Left ventricle myocardium superior (tissue), 1 donor: Measurements from ENCODE around the gene PKD2. TPM values are rescaled to one million over a fixed set of nuclear protein-coding genes. Genes with fewer than 3 reads are reported as not detected.
"Not testable (repeated sequence)": the region's sequence is repeated elsewhere in the genome, so short reads cannot be mapped to it uniquely, and the experiment has no call there.

Source experiments
- ATAC-seq: fragments of 200-7000 bp; cut with Tn5 transposase; one replicate; pipeline ENCODE4 v1.9.1; 2020; ENCODE audit warnings: mild to moderate bottlenecking, moderate library complexity
- DNase-seq: peaks from one replicate; pipeline ENCODE4 v3.0.0-alpha.2; 2020
- intact Hi-C: fragments of 100-400 bp; cut with micrococcal nuclease; formaldehyde crosslinking; loops from one replicate; pipeline ENCODE4 v1.11.0; 2022
- total RNA-seq: library from RNA; stranded (reverse); fragmentation: NEBNext Ultra II Directional; extraction: Animal tissue kit (Norgen Biotek cat#: 25700); gene quantifications from one replicate; pipeline ENCODE4 v1.2.1, GENCODE V29; 2021
- donor health status: DM: no; HTN: yes; CAD: no; lungs with severe emphysema.

PKD2 gene
- total RNA-seq, 1 donor from 2014 or later, result 13.3 TPM

GRCh38 chr4:87983996-87984395 lies 23.4 kb upstream of the PKD2 start:
- no peak for DNase-seq
- intact Hi-C loops, result no loop called here
- ATAC-seq, result no peak

- peak; percentile 59 for DNase-seq
- intact Hi-C loops, result no loop called here
Observed at GRCh38 chr4:87985097-87985886, 22.1 kb upstream of the PKD2 start.

GRCh38 chr4:87985887-87986200 lies 21.6 kb upstream of the PKD2 start:
- ATAC-seq (no peak), DNase-seq (no peak)
- intact Hi-C loops, result no loop called here

More at GRCh38 chr4:87985097-87985886, 22.1 kb upstream of the PKD2 start:
- peak; percentile 96 for ATAC-seq

- DNase-seq, result no peak
- no peak for ATAC-seq
- intact Hi-C loops, result no loop called here
Observed at GRCh38 chr4:87986508-87986907, 20.9 kb upstream of the PKD2 start.

DNA sequence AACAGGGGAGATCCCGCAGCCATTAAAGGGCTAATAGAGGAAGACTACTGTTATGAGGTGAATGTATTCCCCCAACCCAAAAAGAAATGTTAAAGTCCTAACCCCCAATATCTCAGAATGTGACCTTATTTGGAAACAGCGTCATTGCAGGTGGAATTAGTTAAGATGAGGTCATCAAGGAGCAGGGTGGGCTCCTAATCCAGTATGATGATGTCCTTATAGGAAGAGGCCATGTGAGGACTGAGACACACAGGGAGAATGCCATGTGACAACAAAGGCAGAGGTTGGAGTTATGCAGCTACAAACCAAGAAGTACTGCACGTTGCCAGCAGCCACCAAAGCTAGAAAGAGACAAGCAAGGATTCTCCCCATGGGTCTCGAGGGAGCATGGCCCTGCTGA lies 17.7 kb upstream of the PKD2 start:
- intact Hi-C loops, result no loop called here
- DNase-seq (no peak), ATAC-seq (no peak)

DNA sequence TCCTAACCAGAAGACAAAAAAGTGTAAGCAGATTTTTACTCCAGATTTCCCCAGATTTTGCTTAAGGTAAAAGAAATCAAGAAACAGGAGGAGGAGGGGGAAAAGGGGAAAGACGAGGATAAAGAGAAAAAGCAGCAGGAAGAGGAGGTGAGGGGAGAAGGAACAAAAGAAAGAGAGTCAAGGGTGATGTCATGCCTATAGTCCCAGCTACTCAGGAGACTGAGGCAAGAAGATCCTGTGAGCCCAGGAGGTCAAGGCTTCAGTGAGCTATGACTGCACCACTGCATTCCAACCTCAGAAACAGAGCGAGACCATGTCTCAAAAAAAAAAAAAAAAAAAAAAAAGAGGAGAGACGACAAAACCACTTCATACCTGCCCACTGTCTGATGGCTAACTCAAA lies 12.0 kb upstream of the PKD2 start:
- ATAC-seq, result no peak
- intact Hi-C loops, result no loop called here

GRCh38 chr4:87999191-87999691 lies 8.2 kb upstream of the PKD2 start:
- ATAC-seq, DNase-seq, intact Hi-C loops: not testable (repeated sequence)

More for the DNA sequence above, 12.0 kb upstream of the PKD2 start:
- DNase-seq, result no peak

DNA sequence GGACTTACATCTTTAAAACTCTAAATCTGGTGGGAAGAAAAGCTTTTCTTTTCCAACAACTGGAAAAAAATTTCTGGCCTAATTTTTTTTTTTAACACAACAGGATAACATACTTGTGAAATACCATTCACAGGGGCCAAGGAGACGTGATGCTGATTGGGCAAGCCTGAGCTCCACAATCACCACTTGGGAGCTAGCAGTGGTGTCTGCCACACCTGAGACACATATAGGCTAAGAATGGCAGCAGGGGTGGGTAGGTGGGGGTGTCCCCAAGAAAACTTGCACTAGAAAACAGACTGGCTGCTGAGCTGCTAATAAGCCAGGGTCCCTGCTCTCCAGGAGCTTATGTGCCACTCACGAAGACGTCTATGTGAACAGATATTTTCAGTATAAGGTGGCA lies 5.6 kb upstream of the PKD2 start:
- ATAC-seq (no peak), DNase-seq (no peak)
- intact Hi-C loops, result no loop called here

DNA sequence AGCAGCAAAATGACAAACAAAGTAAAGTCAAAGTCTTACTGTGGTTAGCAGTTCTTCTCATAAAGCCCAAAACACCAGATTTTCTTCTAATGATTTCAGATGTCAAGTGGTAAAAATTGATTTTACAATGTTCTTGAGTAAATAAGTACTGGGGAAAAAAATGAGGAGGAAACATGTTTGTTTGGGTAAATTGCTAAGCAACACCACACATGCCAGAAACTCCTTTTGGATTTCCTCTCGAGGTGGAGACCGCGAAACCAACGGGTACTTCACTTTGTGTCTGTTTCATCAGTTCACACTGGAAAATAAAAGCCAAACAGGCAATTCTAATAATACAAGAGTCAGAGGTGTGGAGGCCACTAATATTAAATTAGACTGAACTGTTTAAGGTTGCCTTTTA lies 4.6 kb upstream of the PKD2 start:
- no peak for DNase-seq
- no peak for ATAC-seq
- intact Hi-C loops, result no loop called here

GRCh38 chr4:88003261-88003660 lies 4.2 kb upstream of the PKD2 start:
- DNase-seq, result no peak
- intact Hi-C loops, result no loop called here
- ATAC-seq, result no peak

GRCh38 chr4:88005076-88005475 lies 2.4 kb upstream of the PKD2 start:
- no peak for DNase-seq
- no peak for ATAC-seq
- intact Hi-C loops, result no loop called here

GRCh38 chr4:88005946-88006345 lies 1.5 kb upstream of the PKD2 start:
- intact Hi-C loops, result no loop called here
- ATAC-seq, result no peak
- DNase-seq, result no peak

DNA sequence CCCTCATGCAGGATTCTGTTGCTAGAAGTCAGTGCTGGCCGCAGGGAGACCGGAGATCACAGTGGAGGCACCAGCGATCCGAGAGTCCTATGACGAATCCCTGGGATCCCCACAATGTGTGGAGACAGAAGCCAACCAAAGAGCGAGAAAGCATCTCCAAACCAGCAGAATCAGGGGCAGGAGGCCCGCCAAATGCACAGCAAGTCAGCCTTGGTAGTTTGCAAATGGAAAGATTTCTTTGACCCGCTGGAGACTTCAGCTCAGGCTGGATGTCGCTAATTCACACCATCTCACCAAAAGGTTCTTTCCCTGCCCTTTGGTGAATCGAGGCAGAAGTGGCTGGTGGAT lies 505 bp upstream of the PKD2 start:
- DNase-seq (no peak), ATAC-seq (no peak)
- intact Hi-C loops, result no loop called here

GRCh38 chr4:88008122-88008742 lies 797 bp downstream of the PKD2 start:
- intact Hi-C loops, result no loop called here
- peak; percentile 57 for DNase-seq
- ATAC-seq, result peak; percentile 60

GRCh38 chr4:88008743-88009171 lies 1.3 kb downstream of the PKD2 start:
- DNase-seq, result no peak
- intact Hi-C loops, result no loop called here

GRCh38 chr4:88009871-88010270 lies 2.4 kb downstream of the PKD2 start:
- DNase-seq (no peak), ATAC-seq (no peak)
- intact Hi-C loops, result no loop called here

More at GRCh38 chr4:88008743-88009171, 1.3 kb downstream of the PKD2 start:
- ATAC-seq, result no peak

DNA sequence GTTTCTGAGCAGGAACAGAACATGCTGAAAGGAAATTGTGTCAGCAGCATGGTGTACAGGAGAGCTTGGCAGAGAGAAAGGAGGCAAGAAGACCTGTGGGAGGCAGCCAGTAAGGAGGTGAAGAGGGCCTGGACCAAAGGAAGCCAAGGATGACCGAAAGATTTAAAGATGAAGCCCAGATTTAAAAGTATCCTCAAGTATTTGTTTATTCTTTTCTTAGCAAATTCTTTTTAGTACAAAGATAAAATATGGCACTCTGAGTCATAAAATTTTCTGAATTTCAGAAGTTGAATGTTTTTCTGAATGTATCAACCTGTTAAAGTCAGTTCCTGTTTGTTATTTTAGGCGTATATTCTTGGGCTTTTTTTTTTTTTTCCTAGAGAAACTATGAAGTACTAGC lies 3.5 kb downstream of the PKD2 start:
- ATAC-seq (no peak), DNase-seq (no peak)
- intact Hi-C loops, result no loop called here

- intact Hi-C loops, result no loop called here
- no peak for DNase-seq
- no peak for ATAC-seq
Observed at GRCh38 chr4:88012647-88013046, 5.2 kb downstream of the PKD2 start.

- ATAC-seq (no peak), DNase-seq (no peak)
- intact Hi-C loops, result no loop called here
Observed at GRCh38 chr4:88014386-88014905, 7.0 kb downstream of the PKD2 start.

DNA sequence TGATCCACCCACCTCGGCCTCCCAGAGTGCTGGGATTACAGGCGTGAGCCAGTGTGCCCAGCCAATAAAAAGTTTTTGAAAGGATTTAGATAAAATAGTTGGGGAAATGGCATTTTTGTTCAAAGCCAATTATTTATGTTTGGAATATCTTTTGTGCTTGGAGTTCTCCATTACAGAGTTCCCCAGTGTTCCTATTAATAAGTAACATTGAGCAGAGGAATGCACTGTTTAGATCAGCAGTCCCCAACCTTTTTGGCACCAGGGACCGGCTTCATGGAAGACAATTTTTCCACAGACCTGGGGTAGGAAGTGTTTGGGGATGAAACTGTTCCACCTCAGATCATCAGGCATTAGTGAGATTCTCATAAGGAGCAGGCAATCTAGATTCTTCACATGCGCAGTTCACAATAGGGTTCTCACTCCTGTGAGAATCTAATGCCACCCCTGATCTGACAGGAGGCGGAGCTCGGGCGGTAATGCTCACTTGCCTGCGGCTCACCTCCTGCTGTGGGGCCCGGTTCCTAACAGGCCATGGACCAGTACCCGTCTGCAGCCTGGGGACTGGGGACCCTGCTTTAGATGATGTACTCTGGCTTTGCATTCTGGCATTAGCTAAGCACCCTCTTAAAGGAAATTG lies 8.3 kb downstream of the PKD2 start:
- DNase-seq (no peak), ATAC-seq (no peak)
- intact Hi-C loops, result no loop called here
